Stromal cell of bone marrow (primary cell): ENCODE measurements around the gene CTCF.
"Not testable (repeated sequence)": the region's sequence is repeated elsewhere in the genome, so short reads cannot be mapped to it uniquely, and the experiment has no call there.

Source experiments
- DNase-seq: peaks from one replicate; pipeline ENCODE4 v3.0.0-alpha.2; 2012; ENCODE audit warnings: low read depth

The CTCF gene

GRCh38 chr16:67533987-67534386 lies 28.3 kb upstream of the CTCF start:
- DNase-seq, result not testable (repeated sequence)

GRCh38 chr16:67534431-67534830 lies 27.9 kb upstream of the CTCF start:
- DNase-seq, result no peak

GRCh38 chr16:67535201-67535600 lies 27.1 kb upstream of the CTCF start:
- DNase-seq, result no peak

GRCh38 chr16:67537270-67537635 lies 25.1 kb upstream of the CTCF start:
- DNase-seq, result no peak

GRCh38 chr16:67537636-67538591 lies 24.4 kb upstream of the CTCF start:
- DNase-seq, result no peak

DNA sequence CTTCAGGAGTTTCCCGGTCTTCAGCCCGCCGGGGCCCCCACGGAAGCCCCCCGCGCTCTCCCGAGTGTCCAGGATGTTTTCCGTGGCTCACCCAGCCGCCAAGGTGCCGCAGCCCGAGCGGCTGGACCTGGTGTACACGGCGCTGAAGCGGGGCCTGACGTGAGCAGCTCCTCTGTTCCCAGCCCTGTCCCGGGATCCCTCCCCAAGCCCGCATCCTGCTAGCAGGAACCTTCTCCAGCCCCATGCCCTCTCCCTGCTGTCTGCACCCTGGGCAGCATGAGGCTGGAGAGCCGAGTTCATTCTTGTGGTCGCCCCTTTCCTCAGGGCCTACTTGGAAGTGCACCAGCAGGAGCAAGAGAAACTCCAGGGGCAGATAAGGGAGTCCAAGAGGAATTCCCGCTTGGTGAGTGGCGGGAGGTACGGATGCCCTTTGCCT lies 23.6 kb upstream of the CTCF start:
- no peak for DNase-seq

DNA sequence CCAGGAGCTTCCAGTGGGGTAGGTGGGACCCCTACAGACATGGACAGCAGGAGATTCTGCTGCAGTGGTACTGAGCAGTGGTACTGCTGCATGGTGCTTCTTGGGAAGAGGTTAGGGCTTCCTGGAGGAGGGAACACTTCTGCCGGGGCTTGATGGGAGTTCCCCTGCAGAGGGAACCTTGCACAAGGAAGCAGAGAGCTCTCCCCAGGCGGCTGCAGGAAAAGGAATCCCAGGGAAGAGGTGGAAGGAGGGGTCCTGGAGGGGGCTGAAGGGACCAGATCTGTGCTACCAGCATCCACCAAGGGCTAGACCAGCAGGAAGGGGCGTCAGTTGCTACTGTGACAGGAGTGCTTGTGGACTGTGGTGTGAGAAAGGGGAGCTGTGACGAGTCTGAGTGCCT lies 23.1 kb upstream of the CTCF start:
- DNase-seq, result no peak

GRCh38 chr16:67539691-67540635 lies 22.4 kb upstream of the CTCF start:
- DNase-seq, result no peak

DNA sequence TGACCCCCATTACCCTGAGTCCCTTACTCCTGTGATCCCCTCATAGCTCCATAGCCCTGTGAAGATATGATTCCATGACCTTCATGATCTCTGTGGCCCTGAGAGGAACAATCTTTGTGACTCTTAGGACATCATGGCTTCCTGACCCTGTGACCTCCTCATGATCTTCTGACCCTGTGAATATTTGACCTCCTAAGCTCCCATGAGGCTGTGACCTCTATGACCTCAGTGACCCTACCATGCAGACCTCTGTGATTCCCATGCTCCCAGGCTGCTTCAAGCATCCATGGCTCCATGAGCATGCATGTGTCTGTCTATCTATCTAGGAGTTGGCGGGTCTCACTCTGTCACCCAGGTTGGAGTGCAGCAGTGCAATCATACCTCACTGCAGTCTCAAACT lies 21.6 kb upstream of the CTCF start:
- DNase-seq, result no peak

DNA sequence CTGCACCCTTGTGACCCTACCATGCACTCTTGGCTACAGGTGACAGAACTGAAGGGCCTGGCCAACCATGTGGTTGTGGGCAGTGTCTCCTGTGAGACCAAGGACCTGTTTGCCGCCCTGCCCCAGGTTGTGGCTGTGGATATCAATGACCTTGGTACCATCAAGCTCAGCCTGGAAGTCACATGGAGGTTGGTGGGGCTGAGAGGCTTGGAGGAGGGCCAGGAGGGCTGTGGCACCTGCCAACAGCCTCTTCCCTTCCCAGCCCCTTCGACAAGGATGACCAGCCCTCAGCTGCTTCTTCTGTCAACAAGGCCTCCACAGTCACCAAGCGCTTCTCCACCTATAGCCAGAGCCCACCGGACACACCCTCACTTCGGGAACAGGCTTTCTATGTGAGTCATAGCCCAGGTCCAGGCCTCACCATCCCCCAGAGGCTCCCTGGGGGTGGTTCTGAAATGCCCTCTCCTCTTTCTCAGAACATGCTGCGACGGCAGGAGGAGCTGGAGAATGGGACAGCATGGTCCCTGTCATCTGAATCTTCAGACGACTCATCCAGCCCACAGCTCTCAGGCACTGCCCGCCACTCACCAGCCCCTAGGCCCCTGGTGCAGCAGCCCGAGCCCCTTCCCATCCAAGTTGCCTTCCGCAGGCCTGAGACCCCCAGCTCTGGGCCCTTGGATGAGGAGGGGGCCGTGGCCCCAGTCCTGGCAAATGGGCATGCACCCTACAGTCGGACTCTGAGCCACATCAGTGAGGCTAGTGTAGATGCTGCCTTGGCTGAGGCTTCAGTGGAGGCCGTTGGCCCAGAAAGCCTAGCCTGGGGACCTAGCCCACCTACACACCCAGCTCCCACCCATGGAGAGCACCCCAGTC lies 20.7 kb upstream of the CTCF start:
- no peak for DNase-seq

DNA sequence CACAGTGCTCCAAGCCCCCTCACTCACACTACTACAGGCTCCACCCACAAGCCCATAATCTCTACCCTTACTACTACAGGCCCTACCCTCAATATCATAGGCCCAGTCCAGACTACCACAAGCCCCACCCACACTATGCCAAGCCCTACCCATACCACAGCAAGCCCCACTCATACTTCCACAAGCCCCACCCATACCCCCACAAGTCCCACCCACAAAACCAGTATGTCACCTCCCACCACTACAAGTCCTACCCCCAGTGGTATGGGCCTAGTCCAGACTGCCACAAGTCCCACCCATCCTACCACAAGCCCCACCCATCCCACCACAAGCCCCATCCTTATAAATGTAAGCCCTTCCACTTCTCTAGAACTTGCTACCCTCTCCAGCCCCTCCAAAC lies 19.9 kb upstream of the CTCF start:
- peak; percentile 46 for DNase-seq

- DNase-seq, result no peak
Measured at GRCh38 chr16:67543036-67543435, 19.3 kb upstream of the CTCF start.

GRCh38 chr16:67543582-67543981 lies 18.7 kb upstream of the CTCF start:
- no peak for DNase-seq

- DNase-seq, result no peak
Measured at GRCh38 chr16:67544329-67544841, 17.9 kb upstream of the CTCF start.

DNA sequence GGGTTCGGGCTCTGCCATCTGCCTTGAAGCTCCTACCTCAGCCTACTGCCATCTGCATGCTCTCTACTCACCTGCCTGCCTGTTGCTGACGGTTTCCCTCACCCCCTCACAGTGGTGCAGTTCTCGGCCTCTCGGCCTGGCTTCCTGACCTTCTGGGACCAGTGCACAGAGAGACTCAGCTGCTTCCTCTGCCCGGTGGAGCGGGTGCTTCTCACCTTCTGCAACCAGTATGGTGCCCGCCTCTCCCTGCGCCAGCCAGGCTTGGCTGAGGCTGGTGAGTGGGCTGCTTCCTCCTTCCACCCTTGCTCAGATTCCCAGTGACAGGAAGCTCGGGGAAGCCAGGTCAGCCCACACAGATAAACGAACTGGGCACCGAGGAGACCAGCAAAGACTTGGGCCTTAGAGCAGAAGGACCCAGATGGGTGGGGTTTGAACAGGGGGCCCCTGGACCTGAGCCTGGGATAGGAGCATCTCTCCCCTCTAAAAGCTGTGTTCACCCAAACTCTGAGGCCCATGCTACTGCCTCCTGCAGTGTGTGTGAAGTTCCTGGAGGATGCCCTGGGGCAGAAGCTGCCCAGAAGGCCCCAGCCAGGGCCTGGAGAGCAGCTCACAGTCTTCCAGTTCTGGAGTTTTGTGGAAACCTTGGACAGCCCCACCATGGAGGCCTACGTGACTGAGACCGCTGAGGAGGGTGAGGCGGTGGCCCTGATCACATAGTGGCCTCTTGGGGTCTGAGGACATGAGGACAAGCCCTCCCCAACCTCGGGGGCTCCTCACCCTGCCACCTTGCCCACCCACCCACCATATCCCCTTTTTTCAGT lies 17.3 kb upstream of the CTCF start:
- DNase-seq, result no peak

DNA sequence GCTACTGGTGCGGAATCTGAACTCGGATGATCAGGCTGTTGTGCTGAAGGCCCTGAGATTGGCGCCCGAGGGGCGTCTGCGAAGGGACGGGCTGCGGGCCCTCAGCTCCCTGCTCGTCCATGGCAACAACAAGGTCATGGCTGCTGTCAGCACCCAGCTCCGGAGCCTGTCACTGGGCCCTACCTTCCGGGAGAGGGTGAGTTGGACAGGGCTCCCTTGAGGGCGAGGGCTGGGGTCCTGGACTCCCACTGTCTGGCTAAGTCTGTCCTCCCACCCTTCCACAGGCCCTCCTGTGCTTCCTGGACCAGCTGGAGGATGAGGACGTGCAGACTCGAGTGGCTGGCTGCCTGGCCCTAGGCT lies 16.7 kb upstream of the CTCF start:
- no peak for DNase-seq

DNA sequence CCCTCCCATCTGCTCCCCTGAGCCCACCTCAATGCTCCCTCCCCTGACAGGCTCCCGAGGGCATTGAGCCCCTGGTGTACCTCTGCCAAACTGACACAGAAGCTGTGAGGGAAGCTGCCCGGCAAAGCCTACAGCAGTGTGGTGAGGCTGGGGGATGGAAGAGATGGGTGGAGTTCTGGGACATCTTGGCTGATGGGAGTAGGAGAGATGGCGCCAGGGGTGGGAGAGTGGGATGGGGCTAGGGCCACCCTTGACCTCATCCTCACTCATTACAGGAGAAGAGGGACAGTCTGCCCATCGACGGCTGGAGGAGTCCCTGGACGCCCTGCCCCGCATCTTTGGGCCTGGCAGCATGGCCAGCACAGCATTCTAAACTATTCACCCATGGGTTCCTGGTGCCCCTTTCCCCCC lies 16.2 kb upstream of the CTCF start:
- DNase-seq, result no peak

GRCh38 chr16:67546761-67547422 lies 15.4 kb upstream of the CTCF start:
- no peak for DNase-seq

GRCh38 chr16:67547423-67548264 lies 14.7 kb upstream of the CTCF start:
- no peak for DNase-seq
